Stimulated activated CD4-positive, alpha-beta T cell treated with anti-CD3 and anti-CD28 coated beads, TNF-alpha, amount 100 ng/mL, for 4 hours (primary cell): Measurements from ENCODE around the gene LMNTD2.
"Not testable (repeated sequence)": the region's sequence is repeated elsewhere in the genome, so short reads cannot be mapped to it uniquely, and the experiment has no call there.

Experiments
- DNase-seq, 3 experiments: peaks; one replicate each; pipeline ENCODE4 v3.0.0-alpha.2; 2020; ENCODE audit warnings: low read depth in 3 of 3

Gene LMNTD2

DNA sequence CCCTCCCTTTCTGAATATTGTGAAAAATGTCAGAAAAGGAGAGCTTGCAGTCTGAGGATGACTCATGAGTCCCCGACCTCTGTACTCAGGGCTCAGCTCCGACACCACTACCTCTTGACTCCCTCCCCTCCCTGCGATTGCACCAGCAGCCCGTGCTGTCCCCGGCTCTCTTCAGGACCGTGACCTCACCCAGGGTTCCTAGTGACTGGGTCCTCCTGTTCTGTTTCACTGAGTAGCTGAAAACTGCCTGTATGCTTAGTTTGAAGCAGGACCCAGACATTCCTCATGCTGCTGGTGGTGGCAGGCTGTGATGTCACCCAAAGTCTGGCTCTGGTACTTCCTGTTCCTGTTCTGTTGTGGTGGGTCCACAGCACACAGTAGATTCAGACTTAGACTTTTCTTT lies 27.4 kb upstream of the LMNTD2 start:
- DNase-seq: peak; percentile 41 to 60 (median 54)

GRCh38 chr11:587546-587945 lies 27.0 kb upstream of the LMNTD2 start:
- DNase-seq: no peak

- no peak for DNase-seq
Measured at GRCh38 chr11:586376-587316, 26.1 kb upstream of the LMNTD2 start.

DNA sequence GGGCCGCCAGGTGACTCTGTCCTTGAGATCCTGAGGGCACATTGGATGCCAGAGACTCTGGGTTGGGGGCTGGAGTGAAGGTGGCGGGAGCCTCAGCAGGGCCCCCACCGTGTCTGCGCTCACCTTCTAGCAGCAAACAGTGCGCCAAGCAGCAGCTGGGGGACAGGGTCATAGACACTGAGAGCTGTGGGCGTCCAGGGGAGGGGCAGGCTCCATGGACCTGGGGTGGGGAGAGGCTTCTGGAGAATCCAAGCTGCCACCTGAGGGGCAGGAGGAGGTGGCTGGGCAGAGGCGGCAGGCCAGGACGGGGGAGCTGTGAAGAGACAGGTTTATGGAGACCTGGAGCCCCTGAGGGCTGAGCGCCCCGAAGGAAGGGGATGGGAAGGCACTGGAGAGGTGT lies 23.7 kb upstream of the LMNTD2 start:
- no peak for DNase-seq

- no peak for DNase-seq
Measured at GRCh38 chr11:581752-582151, 21.2 kb upstream of the LMNTD2 start.

DNA sequence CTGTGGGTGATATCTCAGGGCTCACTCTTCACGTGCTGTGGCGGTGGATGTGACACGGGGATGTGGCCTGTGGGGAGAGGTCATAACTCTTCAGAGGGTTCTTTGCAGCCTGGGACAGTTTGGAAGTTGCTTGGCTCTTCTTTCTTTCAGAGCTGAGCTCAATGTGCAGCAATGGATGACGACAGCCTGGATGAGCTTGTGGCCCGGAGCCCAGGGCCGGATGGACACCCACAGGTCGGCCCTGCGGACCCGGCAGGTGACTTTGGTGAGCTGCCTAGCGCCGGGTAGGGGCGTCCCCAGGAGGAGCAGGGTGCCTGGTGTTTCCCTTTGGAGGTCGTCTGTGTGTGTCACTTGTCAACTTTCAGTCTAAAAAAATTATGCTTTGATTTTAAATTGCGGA lies 20.8 kb upstream of the LMNTD2 start:
- no peak for DNase-seq

DNA sequence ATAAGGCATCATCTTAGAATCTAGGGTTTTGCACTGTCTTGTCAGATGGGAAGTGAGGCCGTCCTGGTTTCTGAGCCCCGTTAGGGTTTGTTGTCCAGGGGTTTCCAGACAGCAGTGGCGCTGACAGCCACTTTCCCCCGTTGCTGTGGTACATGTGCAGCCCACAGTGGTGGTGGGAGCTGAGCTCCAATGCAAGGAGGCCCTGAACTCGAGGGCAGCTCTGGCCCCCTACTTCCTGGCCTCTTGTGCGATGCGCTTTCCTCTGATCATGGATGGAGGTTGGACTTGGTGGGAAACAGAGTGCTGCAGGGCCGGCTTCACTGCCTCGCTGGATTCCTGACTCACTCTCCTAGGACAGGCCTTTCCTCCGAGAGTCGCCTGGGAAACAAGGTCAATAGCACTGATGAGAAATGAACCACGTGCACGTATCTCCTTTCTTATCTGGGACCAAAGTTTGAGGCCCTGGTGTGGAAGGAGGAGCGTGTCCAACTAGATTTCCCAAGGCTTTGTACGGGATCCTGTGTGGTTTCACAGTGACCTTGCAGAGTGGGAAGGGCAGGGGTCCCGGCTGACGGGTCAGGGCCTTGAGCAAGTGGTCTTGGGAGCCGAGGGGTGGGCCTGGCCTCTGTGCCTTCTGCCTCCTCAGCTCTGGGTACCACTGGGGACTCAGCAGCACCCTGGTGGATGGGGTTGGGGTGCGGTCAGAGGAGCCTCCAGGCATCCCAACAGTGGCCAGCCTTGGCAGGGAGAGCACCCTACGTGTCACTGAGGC lies 19.5 kb upstream of the LMNTD2 start:
- no peak for DNase-seq

- DNase-seq: no peak
Measured at GRCh38 chr11:578276-579035, 17.9 kb upstream of the LMNTD2 start.

- DNase-seq: no peak
Measured at GRCh38 chr11:577611-577894, 17.0 kb upstream of the LMNTD2 start.

DNA sequence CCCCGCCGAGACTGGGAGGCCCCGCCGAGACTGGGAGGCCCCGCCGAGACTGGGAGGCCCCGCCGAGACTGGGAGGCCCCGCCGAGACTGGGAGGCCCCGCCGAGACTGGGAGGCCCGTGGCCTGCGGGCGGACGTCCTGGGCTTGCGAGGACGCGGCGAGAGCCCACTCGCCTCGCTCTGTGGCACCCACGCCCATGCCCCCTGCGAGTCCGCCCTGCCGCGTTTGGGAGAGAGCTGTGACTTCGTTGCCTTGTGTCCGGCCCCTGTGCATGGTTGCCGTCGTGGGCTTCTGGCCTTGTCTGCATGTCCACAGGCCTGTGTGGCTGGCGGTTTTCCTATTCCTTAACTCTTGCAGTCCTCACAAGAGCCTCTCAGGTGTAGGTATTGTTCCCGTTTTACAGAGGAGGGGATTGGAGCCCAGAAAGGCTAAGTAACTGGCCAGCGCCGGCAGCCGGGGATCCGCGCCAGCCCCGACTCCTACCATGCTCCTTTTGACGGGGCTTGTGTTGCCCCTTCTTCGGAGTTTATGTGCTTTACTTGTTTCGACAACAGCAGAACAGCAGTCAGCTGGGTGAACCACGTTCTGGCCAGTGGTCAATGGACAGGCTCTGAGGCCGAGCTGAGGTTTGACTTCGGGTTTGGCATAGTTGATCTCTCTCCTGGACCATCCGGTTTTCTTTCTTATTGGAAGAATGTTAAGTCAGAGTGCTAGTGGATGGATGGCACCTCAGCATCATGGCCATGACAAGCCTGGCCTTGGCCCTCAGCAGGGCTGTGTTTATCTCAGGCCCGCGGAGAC lies 16.5 kb upstream of the LMNTD2 start:
- no peak for DNase-seq

DNA sequence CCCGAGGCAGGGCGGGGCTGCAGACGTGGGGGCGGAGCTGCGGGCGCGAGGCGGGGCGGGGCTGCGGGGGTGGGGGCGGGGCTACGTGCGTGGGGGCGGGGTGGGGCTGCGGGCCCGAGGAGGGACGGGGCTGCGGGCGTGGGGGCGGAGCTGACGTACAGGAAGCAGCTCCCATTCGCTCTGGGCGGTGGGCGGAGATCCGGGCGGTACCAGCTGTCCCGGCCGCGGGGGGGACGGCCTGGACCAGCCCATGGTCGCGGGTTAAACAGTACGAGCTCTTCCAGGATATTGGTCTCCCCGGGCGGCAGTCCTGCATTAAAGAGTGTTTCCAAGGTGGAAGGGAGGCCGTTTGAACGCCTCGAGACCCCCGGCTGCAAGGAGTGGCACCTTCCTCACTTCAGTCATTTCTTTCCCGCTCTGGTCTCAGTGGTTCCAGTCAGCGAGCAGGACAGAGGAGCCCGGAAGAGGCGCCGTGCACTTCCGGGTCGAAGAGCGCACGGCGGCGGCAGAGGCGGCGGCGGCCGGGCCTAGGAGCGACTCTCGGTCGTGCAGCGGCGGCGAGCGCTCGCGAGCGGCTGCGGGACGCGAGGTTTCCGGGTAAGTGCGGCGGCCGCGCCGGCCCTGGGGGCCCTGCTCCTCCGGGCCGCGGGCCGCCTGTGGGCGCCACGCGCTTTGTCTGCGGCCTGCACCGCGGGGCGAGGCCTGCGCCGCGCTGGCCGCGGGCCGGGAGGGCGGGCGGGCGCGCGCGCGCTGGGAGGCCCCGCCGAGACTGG lies 15.6 kb upstream of the LMNTD2 start, which contains the start of gene PHRF1:
Gene PHRF1, plus strand, starts transcription at position 475 of the 773 bp plus-strand sequence. CDS start 5,043 bp downstream, outside the sequence.
- DNase-seq: peak; percentile 92 to 95 (median 94)

DNA sequence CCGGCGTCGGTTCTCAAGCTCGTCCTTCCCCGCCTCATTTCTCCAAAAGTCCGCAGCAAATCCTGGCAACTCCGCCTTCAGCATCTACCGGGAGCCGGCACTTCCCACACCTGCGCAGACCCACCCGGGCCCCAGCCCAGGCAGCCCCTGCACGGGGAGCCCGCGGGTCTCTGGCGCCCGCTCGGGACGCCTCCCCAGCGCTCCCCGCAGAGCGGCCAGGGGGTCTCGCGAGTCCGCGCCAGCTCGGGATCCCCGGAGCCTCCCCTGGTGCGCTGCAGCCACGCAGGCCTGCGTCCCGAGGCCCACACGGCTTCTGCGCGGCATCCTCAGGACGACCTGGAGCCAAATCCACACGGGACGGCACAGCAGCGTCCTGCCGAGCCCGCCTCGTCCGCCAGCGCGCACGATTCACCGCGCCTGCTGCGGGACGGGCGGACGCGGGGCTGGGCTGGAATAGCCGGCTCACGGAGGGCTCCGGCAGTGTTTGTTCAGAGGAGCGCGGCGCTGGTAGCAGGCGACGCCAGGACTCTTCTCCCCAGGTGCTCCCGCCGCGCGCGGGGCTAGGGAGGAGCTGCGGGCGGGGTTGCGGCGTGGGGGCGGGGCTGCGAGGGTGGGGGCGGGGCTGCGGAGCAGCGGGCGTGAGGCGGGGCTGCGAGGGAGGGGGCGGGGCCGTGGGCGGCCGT lies 14.9 kb upstream of the LMNTD2 start:
- DNase-seq: no peak

GRCh38 chr11:574632-575312 lies 14.2 kb upstream of the LMNTD2 start:
- DNase-seq: no peak

- DNase-seq: not testable (repeated sequence)
Measured at GRCh38 chr11:574031-574570, 13.6 kb upstream of the LMNTD2 start.

DNA sequence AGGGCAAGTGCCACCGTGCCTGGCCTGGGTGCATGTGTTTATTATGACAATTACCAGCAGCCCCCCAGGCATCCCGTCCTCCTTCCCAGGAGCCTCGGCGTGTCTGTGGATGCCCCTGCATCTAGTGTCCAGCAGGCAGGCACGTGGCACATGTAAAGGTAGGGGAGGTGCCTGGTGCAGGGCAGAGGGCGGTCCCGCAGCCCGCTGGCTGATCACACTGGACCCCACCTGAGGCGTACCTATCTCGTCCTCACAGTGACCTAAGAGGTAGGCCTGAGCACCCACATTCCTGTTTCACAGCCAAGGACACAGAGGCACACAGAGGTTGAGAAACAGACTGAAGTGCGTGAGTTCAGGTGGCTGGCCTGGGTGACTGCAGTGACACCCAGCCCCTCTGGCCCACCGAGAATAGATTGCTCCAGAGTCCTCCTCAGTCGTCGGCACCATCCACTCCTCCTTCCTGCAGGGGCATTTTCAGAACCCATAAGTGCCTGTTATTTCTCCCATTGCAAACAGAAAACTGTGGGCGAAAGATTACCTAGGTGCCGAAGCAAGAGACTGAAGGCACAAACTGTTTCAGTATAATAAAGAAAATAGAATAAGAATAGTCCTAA lies 12.7 kb upstream of the LMNTD2 start:
- no peak for DNase-seq

GRCh38 chr11:571802-572185 lies 11.3 kb upstream of the LMNTD2 start:
- DNase-seq: no peak

DNA sequence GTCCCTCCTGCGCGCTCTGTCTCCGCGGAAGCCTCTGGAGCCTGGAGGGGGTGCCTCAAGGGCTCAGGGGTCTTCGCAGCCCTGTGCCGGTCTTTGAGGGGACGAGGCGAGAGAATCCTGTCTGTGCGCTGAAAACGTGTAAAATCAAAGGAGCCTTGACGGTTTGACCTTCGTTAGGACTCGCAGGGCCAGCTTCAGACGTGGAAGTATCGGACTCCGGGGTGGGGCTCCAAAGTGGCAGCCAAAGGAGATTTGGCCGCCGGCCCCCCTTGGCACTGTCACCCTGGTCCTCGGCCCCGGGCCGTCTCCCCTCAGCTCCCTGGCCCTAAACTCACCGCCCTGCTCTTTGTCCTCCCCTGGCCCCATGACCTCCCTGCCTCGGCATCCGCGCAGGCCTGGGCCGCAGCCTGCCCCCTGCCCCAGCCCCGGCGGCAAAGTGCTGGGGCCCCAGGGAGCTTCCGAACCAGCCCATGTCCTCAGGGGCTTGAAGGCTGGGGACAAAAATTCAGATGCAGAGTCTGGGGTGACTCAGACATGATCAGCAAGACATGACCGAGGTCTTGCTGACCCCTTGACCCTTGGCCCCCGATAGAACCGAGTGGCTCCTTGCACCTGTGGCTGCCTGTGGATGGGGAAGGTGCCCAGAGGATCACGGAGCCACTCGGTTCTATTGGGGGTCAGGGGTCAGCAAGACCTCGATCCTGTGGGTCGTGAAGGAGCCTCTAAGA lies 8.8 kb upstream of the LMNTD2 start:
- no peak for DNase-seq
